Uterus (tissue), 2 donors: ENCODE data around the gene CLEC2D.

Experiments
- POLR2A ChIP-seq, 2 donors: fragments of 450-650 bp; IDR thresholded peaks; one replicate each; pipeline ENCODE4 v1.6.1; 2016; ENCODE audit warnings: antibody characterized with exemption in 2 of 2, mild to moderate bottlenecking in 1 of 2, moderate library complexity in 1 of 2
- TF ChIP-seq, protein P1 (sequence below), 4 experiments: fragments of 200-600 bp in 2 of 4; fragments of 450-650 bp in 2 of 4; sonication (generic) in 2 of 4; IDR thresholded peaks; one replicate each; pipeline ENCODE4 v1.5.1; 2016 to 2019; ENCODE audit warnings: antibody characterized with exemption in 4 of 4, mild to moderate bottlenecking in 2 of 4, moderate library complexity in 1 of 4

DNA sequence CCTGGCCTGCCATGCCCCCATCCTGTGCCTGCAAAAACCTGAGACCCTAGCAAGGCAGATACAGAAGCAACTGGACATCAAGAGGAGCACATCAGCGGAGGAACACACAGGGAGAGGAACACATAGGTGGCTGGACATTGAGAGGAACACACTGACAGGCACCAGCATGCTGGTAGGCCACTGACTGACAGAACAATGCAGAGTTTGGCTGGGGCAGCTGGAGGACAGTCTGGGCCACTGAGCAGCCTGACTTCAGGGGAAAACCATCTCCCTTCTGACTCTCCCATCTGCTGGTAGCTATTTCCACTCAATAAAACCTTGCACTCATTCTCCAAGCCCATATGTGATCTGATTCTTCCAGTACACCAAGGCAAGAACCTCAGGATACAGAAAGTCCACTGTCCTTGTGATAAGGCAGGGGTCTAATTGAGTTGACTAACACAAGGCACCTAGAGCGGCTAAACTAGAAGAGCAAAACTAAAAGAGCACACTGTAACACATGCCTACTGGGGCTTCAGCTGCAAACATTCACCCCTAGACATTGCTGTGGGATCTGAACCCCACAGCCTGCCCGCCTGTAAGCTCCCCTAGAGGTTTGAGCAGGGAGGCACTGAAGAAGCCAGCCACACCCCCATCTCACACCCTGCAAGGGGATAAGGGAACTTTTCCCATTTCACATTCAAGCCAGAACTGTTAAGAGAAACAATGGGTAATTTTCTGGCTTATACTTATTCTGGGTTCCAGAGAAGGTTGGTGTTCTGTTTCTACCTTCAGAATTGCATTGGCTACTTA lies 41.3 kb downstream of the CLEC2D start:
- TF ChIP-seq, protein P1, sequence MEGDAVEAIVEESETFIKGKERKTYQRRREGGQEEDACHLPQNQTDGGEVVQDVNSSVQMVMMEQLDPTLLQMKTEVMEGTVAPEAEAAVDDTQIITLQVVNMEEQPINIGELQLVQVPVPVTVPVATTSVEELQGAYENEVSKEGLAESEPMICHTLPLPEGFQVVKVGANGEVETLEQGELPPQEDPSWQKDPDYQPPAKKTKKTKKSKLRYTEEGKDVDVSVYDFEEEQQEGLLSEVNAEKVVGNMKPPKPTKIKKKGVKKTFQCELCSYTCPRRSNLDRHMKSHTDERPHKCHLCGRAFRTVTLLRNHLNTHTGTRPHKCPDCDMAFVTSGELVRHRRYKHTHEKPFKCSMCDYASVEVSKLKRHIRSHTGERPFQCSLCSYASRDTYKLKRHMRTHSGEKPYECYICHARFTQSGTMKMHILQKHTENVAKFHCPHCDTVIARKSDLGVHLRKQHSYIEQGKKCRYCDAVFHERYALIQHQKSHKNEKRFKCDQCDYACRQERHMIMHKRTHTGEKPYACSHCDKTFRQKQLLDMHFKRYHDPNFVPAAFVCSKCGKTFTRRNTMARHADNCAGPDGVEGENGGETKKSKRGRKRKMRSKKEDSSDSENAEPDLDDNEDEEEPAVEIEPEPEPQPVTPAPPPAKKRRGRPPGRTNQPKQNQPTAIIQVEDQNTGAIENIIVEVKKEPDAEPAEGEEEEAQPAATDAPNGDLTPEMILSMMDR (IDR thresholded peaks at IDR 0.05), result no peak
- no peak for TF ChIP-seq POLR2A (IDR thresholded peaks at IDR 0.05)
